HUES48 (cell line): ENCODE data around the gene CTNND1.

Source experiments
- H3K27ac ChIP-seq: one replicate; pipeline ENCODE4 v1.7.0; 2013; ENCODE audit warnings: low read depth, low read length, inconsistent platforms
- H3K27me3 ChIP-seq: 2 replicates; pipeline ENCODE4 v1.6.1; 2013; ENCODE audit warnings: mild to moderate bottlenecking, low read length; ENCODE audit not compliant: control insufficient read depth, insufficient read depth
- H3K36me3 ChIP-seq: 2 replicates; pipeline ENCODE4 v1.6.1; 2013; ENCODE audit warnings: low read length; ENCODE audit not compliant: control insufficient read depth, insufficient read depth
- H3K4me1 ChIP-seq: 2 replicates; pipeline ENCODE4 v1.6.1; 2013; ENCODE audit warnings: mild to moderate bottlenecking, low read length; ENCODE audit not compliant: control insufficient read depth, insufficient read depth
- H3K4me3 ChIP-seq: 2 replicates; pipeline ENCODE4 v1.5.1; 2013; ENCODE audit warnings: mild to moderate bottlenecking, low read depth, low read length
- H3K9ac ChIP-seq: 2 replicates; pipeline ENCODE4 v1.6.1; 2013; ENCODE audit warnings: mild to moderate bottlenecking, low read depth, low read length, moderate library complexity
- H3K9me3 ChIP-seq: 2 replicates; pipeline ENCODE4 v1.6.1; 2013; ENCODE audit warnings: low read length; ENCODE audit not compliant: control insufficient read depth, insufficient read depth

Gene CTNND1

GRCh38 chr11:57763568-57763967 is 2.0 kb downstream of the CTNND1 start:
- H3K27me3 ChIP-seq: no peaks in the 10 kb centered on the region
- peaks cover 19% of the 10 kb centered on the region for H3K4me1 ChIP-seq
- peak overlapping the region; percentile 98 for H3K27ac ChIP-seq
- H3K36me3 ChIP-seq: no peaks in the 10 kb centered on the region
- no peaks in the 10 kb centered on the region for H3K9me3 ChIP-seq
- peak overlapping the region; percentile 87 for H3K4me3 ChIP-seq
- H3K9ac ChIP-seq: peak overlapping the region; percentile 96

GRCh38 chr11:57764021-57764420 is 2.4 kb downstream of the CTNND1 start:
- H3K27me3 ChIP-seq: no peaks in the 10 kb centered on the region
- H3K4me3 ChIP-seq: peak overlapping the region; percentile 87
- H3K27ac ChIP-seq: no peak overlapping the region
- peaks cover 19% of the 10 kb centered on the region for H3K4me1 ChIP-seq
- peak overlapping the region; percentile 96; the same call in 1 of the 2 replicates for H3K9ac ChIP-seq
- H3K9me3 ChIP-seq: no peaks in the 10 kb centered on the region
- no peaks in the 10 kb centered on the region for H3K36me3 ChIP-seq

- peak overlapping the region; percentile 96; the same call in 1 of the 2 replicates for H3K9ac ChIP-seq
- no peaks in the 10 kb centered on the region for H3K27me3 ChIP-seq
- no peaks in the 10 kb centered on the region for H3K36me3 ChIP-seq
- H3K4me3 ChIP-seq: peak overlapping the region; percentile 87
- peak overlapping the region; percentile 43 for H3K27ac ChIP-seq
- H3K9me3 ChIP-seq: no peaks in the 10 kb centered on the region
- H3K4me1 ChIP-seq: peaks cover 19% of the 10 kb centered on the region
These were observed 3.0 kb downstream of the CTNND1 start for GRCh38 chr11:57764566-57764965.

- no peaks in the 10 kb centered on the region for H3K36me3 ChIP-seq
- H3K9me3 ChIP-seq: no peaks in the 10 kb centered on the region
- peaks cover 19% of the 10 kb centered on the region for H3K4me1 ChIP-seq
- H3K27me3 ChIP-seq: no peaks in the 10 kb centered on the region
- H3K9ac ChIP-seq: no peak overlapping the region; the same call in 1 of the 2 replicates
- no peak overlapping the region for H3K27ac ChIP-seq
- peak overlapping the region; percentile 87 for H3K4me3 ChIP-seq
These were observed 3.4 kb downstream of the CTNND1 start for GRCh38 chr11:57764972-57765371.

GRCh38 chr11:57770793-57771192 is 9.2 kb downstream of the CTNND1 start:
- Histone ChIP-seq H3K9me3 (no peaks in the 10 kb centered on the region), H3K4me3 (no peak overlapping the region), H3K9ac (no peak overlapping the region), H3K27ac (no peak overlapping the region), H3K27me3 (no peaks in the 10 kb centered on the region), H3K4me1 (peaks cover 15% of the 10 kb centered on the region), H3K36me3 (no peaks in the 10 kb centered on the region; the same call in 1 of the 2 replicates)

- Histone ChIP-seq H3K9me3 (no peaks in the 10 kb centered on the region), H3K9ac (no peak overlapping the region), H3K27me3 (no peaks in the 10 kb centered on the region), H3K4me1 (peaks cover 17% of the 10 kb centered on the region), H3K36me3 (no peaks in the 10 kb centered on the region; the same call in 1 of the 2 replicates), H3K27ac (no peak overlapping the region), H3K4me3 (no peak overlapping the region)
These were observed 9.8 kb downstream of the CTNND1 start for GRCh38 chr11:57771365-57771764.

GRCh38 chr11:57772562-57772961 is 11.0 kb downstream of the CTNND1 start:
- Histone ChIP-seq H3K4me3 (no peak overlapping the region), H3K27me3 (no peaks in the 10 kb centered on the region), H3K4me1 (peaks cover 27% of the 10 kb centered on the region), H3K9me3 (no peaks in the 10 kb centered on the region), H3K9ac (no peak overlapping the region), H3K27ac (no peak overlapping the region), H3K36me3 (no peaks in the 10 kb centered on the region; the same call in 1 of the 2 replicates)

GRCh38 chr11:57773026-57773598 is 11.5 kb downstream of the CTNND1 start:
- H3K4me3 ChIP-seq: no peak overlapping the region
- H3K4me1 ChIP-seq: peaks cover 33% of the 10 kb centered on the region
- H3K36me3 ChIP-seq: no peaks in the 10 kb centered on the region; the same call in 1 of the 2 replicates
- H3K27ac ChIP-seq: no peak overlapping the region
- H3K9me3 ChIP-seq: no peaks in the 10 kb centered on the region
- H3K9ac ChIP-seq: no peak overlapping the region
- H3K27me3 ChIP-seq: no peaks in the 10 kb centered on the region

- Histone ChIP-seq H3K4me1 (peaks cover 56% of the 10 kb centered on the region), H3K27me3 (no peaks in the 10 kb centered on the region), H3K4me3 (0 out of 2 replicates have a peak overlapping the region, but pooled peaks have one; percentile 7), H3K9ac (no peak overlapping the region), H3K9me3 (no peaks in the 10 kb centered on the region), H3K36me3 (no peaks in the 10 kb centered on the region; the same call in 1 of the 2 replicates), H3K27ac (peak overlapping the region; percentile 99)
These were observed 13.9 kb downstream of the CTNND1 start for GRCh38 chr11:57775491-57775890.

GRCh38 chr11:57776031-57776521 is 14.5 kb downstream of the CTNND1 start:
- Histone ChIP-seq H3K9me3 (no peaks in the 10 kb centered on the region), H3K27ac (peak overlapping the region; percentile 99), H3K4me3 (no peak overlapping the region), H3K27me3 (no peaks in the 10 kb centered on the region), H3K4me1 (peaks cover 62% of the 10 kb centered on the region), H3K9ac (no peak overlapping the region), H3K36me3 (no peaks in the 10 kb centered on the region)

- Histone ChIP-seq H3K9ac (no peak overlapping the region), H3K4me1 (peaks cover 69% of the 10 kb centered on the region), H3K9me3 (no peaks in the 10 kb centered on the region), H3K27ac (peak overlapping the region; percentile 99), H3K27me3 (no peaks in the 10 kb centered on the region), H3K36me3 (no peaks in the 10 kb centered on the region), H3K4me3 (no peak overlapping the region)
These were observed 15.1 kb downstream of the CTNND1 start for GRCh38 chr11:57776577-57777210.
